GM18526 (cell line): ENCODE measurements around the gene TMEM98.

Experiments
- POLR2A ChIP-seq: IDR thresholded peaks from 3 replicates; pipeline ENCODE4 v1.6.1; 2011; ENCODE audit not compliant: insufficient read length; ENCODE audit errors: extremely low read depth

Gene TMEM98

DNA sequence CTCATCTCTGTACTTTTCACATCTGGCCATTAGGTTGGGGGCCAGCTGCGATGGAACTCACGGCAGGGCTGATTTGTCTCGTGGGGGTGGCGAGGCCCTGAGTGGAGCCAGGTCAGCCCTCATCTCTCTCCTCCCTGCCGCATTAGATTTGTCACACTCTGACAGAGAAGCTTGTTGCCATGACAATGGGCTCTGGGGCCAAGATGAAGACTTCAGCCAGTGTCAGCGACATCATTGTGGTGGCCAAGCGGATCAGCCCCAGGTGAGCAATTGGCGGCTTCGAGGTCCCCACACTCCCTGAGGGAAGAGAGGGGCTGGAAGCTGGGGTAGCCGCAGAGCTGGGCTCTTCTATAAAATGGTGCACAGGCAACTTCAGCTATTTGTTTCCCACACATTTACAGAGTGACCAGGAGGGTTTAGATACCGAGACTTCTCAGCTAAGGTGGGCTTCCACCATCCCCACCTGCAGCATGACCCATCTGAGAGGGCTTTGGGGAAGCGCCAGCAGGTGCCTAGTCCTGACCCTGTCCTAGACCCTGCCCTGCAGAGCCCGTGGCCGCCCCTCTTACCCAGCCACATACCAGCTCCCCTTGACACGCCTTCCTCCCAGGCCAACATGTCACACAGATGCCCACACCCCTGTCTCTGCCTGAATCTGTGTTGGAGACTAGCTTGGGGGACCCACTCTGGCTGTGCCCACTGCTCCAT lies 8.4 kb downstream of the TMEM98 start:
- no peak for TF ChIP-seq POLR2A

DNA sequence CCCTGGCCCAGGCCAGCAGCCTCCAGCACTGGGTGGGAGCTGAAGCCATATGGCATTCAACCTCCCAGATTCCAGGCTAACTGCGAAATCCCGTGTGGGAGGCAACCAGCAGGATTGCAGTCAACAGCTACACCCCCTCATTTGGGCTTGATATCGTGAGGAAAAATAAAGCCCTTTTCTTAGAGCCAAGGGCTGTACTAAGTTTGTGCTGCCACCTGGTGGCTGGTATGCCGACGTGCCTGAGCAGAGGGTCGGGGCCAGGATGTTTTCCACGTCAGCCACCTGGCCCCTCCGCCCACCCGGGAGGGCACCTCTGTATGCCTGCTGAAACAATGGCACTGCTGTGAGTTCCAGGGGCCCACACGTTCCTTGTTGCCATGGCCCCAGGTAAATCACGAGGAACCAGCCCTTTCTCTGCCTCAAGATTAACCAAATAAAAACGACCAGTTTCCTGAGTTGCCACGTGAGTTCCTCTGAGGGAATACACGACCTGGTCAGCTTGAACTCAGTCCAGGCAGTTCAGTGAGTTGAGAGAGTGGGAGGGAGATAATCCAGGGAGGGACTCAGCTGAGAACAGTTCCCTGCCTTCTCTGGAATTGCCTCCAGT lies 9.0 kb downstream of the TMEM98 start:
- TF ChIP-seq POLR2A = no peak

DNA sequence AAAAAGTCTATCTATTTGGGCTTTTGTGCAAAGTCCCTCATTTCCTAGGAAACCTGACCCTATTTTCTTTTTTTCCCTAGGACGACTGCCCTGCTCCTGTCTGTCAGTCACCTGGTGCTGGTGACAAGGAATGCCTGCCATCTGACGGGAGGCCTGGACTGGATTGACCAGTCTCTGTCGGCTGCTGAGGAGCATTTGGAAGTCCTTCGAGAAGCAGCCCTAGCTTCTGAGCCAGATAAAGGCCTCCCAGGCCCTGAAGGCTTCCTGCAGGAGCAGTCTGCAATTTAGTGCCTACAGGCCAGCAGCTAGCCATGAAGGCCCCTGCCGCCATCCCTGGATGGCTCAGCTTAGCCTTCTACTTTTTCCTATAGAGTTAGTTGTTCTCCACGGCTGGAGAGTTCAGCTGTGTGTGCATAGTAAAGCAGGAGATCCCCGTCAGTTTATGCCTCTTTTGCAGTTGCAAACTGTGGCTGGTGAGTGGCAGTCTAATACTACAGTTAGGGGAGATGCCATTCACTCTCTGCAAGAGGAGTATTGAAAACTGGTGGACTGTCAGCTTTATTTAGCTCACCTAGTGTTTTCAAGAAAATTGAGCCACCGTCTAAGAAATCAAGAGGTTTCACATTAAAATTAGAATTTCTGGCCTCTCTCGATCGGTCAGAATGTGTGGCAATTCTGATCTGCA lies 12.9 kb downstream of the TMEM98 start:
- TF ChIP-seq POLR2A = no peak

DNA sequence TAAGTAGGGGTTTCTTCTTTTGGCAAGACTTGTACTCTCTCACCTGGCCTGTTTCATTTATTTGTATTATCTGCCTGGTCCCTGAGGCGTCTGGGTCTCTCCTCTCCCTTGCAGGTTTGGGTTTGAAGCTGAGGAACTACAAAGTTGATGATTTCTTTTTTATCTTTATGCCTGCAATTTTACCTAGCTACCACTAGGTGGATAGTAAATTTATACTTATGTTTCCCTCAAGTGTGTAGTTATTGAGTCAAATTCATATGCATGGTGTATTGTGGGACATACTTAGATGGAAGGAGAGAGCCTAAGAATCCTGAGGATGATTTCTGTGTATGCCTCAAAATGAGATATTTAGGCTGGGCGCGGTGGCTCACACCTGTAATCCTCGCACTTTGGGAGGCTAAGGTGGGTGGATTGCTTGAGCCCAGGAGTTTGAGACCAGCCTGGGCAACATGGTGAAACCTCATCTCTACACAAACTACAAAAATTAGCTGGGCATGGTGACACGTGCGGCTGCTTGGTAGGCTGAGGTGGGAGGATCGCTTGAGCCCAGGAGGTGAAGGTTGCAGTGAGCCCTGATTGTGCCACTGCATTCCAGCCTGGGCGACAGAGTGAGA lies 13.6 kb downstream of the TMEM98 start:
- TF ChIP-seq POLR2A = no peak

DNA sequence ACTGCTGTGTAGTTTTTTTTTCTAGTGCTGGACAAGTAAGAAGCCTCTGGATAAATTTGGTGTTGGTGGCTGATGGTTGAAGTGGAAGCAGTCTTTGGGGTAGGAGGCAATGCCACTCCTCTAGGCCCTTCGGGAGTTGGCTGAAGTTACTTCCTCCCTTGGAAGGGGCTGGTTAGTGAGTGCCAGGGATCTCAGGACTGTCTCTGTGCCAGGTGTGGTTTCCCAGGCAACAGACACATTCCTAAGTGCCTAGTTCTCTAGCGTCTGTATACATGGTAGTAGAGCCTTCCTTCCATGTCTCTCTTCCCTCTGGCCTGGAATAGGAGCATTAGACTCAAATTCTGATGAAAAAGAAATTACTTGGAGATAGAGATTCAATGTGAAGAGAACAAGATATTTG lies 15.3 kb downstream of the TMEM98 start:
- TF ChIP-seq POLR2A = no peak

DNA sequence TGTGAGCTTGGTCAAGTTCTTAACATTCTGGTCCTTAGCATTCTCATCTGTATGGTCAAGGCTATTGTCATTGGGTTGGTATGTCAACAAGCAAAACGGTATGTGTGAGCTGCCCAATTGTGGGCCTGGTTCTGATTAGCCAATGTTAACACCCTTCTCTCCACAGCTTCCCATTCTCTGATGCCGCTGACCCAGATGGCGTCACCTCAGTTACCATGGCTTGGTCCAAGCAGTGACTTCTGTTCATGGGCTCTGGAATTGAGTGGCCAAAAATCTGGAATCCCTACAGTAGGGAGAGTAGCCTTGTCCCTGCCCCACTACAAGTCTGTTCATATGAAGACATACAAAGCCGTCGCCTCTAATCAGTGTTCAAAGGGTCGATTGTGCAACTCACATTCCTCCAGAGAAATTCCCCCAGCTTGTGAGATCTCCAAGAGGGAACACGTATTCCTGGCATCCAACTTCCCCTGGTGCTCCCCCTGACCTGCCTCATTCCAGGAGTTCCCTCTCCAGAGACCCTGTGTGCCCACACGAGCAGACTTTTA lies 15.8 kb downstream of the TMEM98 start:
- TF ChIP-seq POLR2A = no peak

DNA sequence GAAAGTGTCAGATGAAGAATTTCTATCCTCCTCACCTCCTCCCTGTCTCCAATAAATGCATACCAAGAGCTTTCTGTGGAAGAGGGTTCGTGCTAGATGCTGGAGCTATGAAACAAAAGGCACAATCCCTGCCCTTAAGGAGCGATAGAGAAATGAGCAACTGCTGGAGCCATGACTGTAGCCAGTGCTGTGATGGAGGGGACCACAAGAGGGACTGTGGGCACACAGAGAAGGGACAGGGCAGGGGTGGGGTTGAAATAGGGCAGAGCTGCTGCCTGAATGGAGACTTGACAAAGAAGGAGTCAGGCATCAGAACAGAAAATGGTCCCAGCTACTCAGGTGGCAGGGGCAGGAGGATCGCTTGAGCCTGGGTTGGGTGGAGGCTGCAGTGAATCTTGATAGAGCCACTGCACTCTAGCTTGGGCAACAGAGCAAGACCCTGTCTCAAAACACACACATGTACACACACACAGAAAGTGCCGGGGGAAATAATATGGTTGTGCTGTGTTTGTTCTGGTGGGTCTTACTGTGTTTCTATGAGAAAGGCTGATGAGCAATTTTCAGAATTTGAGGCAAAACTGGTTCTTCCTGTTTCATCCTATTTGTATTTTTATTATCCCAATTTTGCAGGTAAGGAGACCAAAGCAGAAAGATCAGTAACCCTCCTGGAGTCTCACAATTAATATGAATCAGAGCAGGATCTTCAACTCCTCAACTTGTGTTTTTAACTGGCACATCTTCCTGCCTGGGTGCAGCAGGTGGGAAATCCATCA lies 16.5 kb downstream of the TMEM98 start:
- no peak for TF ChIP-seq POLR2A

DNA sequence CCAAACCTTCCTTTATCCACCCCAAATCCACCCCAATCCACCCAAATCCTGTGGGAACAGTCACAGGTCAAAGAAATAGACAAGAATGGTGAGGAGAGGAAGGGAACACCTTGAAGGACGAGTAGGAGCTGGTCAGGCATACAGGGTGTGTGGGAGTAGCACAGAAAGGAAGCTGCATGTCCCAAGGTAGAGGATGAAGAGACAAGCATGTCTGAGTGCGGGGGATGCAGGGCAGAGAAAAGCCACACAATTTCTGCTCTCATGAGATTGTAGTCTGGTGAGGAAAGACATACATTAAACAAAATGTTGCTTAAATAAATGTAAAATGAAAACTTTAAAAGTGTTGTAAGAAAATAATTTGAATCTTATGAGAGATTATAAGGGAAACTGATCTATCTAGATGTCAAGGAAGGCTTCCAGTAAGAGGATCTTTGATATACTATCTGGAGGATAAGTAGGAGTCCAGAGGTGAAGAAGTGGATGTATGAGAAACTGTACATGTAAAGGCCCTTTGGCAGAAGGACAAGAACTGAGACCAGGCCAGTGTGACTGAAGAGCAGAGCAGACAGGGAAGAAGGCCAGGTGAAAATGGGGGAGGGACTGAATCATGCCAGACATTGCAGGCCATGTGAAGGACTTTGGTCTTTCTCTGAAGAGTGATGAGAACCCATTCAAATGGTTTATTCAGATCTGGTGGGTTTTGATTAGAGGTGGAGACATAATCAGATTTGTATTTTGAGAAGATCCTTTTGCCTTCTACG lies 18.6 kb downstream of the TMEM98 start:
- no peak for TF ChIP-seq POLR2A

DNA sequence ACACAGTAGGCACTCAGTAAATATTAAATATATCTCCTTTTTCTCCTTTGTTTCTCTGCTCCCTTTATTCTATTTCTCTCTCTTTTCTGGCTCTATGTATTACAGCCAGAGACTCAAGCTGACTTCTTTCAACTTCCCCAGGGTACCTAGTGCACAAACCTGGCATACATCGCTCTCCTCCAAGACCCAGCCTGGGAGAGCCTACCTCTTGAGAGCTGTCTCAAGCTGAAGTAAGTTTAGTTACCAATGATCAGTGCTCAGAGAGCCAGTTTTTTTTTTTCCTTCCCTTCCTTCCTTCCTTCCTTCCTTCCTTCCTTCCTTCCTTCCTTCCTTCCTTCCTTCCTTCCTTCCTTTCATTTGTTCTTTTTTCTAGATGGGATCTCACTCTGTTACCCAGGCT lies 19.8 kb downstream of the TMEM98 start:
- no peak for TF ChIP-seq POLR2A

DNA sequence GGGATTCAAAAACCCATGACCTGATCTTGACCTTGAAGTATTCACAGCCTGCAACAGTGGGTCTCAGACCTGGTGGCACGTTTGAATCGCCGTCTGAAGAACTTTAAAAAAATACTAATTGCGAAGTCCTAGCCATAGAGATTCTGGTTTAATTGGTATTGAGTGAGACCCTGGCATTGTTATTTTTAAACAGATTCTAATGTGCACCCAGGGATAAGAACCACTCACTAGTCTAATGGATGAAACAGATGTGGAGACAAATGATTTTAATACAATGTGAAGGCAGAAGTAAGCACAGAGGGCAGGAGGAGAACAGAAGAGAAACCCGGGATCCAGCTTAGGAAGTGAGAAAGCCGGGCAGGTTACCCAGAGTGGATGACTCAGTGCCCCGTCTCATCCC lies 21.2 kb downstream of the TMEM98 start:
- TF ChIP-seq POLR2A = no peak

DNA sequence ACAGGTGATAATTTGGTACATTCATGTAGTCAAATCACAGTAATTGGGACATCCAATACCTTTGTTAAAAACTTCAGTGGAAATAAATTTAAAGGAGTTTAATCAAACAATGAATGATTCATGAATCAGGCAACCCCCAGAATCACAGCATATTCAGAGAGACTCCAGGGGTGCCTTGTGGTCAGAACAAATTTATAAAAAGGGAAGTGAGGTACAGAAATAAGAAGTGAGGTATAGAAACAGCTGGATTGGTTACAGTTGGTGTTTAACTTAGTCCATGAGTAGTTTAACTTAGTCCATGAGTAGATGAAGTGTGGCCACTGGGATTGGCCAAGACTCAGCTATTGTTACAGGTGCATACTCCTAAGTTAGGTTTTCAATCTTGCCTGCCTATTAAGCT lies 25.1 kb downstream of the TMEM98 start:
- no peak for TF ChIP-seq POLR2A

DNA sequence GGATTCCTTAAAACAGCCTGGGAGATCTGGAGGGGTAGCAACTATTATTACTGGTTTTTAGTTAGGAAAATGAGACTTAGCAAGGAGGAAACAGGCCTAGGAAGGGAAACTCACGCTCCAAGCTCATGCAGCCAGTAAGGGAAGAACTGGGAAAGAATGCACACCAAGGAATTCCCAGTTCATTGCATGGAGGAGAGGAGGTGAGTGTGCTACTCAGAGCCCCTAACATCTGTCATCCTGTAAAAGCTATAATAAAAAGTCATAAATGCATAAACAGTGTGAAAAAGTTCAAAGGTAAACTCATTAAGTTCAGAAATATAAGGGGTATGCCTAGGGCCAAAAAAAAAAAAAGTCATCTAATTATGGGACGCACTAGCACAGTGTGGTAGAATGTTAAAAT lies 25.9 kb downstream of the TMEM98 start:
- no peak for TF ChIP-seq POLR2A

DNA sequence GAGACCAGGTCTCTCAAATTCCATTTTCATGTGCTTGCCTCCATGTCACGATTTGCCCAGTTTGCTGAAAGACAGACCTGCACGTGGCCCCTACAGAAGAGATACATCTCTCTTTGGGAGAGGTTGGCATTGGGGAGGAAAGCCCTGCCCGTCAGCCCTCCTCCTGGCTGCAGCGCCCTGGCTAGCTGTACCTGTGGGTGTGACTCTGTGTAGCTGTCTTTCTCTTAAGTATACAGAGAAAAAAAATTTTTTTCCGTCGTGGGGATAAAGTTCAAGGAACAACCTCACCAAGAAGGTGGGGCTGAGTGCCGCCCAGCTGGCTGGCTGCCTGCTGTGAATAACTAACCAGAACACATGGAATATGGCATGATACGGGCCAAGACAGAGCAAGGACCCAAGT lies 26.5 kb downstream of the TMEM98 start:
- no peak for TF ChIP-seq POLR2A

DNA sequence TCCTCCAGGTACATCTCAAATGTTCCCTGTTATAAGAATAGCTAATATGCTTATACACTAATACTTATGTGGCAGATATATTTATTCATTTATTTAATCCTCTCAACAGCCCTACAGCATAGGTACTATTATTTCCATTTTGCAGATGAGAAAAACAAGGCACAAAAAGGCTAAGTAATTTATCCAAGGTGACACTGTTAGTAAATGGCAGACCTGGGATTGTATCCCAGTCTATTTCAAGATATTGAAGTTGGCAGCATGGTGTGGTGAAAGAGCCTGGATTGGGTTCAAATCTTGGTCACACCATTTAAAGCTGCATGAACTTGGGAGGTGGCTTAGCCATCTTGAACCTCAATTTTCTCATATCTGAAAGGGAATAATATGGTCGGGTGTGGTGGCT lies 27.2 kb downstream of the TMEM98 start:
- no peak for TF ChIP-seq POLR2A

DNA sequence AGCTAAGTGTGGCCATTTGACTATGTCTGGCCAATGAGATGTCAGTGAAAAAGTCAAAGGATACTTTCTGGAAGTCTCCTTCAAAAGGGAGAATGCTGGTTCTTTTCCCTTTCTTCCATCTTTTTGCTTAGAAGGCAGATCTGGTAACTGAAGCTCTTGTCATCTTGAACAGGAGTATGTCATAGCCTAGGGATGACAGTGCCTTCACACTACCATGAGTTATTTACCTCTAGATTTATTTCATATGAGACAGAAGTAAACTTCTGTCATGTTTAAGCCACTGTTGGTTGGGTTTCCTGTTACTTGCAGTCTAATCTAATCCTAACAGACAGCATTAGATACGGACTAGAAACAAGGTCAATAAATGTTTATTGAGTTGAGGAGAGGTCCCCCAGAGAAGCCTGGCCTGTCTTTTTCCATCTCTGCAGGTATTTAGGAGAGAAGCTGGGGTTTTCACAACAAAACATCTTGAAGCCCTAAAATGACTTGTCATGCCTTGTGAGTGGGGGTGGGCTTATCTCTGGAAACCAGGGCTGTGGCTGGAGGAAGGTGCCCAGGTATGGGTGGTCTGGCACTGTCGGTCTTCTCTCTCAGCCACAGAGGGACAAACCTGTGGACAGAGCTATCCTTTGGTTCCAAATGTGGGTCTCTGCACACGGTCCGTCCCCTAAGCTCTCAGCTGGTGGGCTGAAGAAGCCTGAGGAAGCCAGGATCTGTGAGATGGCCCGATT lies 28.5 kb downstream of the TMEM98 start:
- no peak for TF ChIP-seq POLR2A
